Measurements from ENCODE around the gene TWF2. TPM values are rescaled to one million over a fixed set of nuclear protein-coding genes. Genes with fewer than 3 reads are reported as not detected.

TWF2 gene
- total RNA-seq, 1 donor from 2014 or later = 67.9 TPM

DNA sequence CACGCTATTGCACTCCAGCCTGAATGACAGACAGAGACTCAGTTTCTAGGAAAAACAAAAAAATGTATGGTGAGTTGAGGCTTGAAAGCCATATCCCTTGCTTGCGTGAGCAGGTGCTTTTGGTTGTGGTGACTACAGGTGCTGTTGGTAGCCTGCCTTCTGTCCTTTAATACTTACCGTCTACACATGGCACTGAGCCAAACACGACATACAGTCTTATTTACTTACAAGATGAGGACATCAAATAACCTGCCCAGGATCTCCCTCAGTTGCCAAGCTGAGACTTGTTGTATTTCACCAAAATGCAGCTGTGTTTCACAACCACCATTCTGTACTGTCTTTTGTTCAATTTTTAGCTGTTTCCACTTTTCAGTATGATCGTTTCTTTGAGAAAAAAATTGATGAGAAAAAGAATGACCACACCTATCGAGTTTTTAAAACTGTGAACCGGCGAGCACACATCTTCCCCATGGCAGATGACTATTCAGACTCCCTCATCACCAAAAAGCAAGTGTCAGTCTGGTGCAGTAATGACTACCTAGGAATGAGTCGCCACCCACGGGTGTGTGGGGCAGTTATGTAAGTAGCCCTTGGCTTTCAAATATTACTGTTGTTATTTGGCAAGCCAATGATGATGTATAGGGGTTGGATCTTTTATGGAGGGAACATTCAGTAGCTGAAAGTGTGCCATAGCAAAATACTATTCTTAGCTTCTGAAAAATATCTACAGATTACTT lies 34.5 kb downstream of the TWF2 start:
- DNase-seq (ENCODE audit: low read depth) = no peak

DNA sequence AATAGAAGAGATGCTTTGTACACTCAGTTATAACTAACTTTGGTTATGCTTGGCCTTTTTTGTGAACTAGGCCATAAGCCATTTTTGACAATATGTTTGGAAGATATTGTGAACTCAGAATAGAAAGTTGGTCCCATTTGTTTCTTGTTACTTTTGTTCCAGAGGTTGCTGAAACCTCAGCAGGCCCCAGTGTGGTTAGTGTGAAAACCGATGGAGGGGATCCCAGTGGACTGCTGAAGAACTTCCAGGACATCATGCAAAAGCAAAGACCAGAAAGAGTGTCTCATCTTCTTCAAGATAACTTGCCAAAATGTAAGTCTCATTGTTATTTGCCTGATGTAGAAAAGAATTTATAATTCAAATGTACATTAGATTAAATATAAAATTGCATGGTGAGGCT lies 35.3 kb downstream of the TWF2 start:
- no peak for DNase-seq (ENCODE audit: low read depth)

DNA sequence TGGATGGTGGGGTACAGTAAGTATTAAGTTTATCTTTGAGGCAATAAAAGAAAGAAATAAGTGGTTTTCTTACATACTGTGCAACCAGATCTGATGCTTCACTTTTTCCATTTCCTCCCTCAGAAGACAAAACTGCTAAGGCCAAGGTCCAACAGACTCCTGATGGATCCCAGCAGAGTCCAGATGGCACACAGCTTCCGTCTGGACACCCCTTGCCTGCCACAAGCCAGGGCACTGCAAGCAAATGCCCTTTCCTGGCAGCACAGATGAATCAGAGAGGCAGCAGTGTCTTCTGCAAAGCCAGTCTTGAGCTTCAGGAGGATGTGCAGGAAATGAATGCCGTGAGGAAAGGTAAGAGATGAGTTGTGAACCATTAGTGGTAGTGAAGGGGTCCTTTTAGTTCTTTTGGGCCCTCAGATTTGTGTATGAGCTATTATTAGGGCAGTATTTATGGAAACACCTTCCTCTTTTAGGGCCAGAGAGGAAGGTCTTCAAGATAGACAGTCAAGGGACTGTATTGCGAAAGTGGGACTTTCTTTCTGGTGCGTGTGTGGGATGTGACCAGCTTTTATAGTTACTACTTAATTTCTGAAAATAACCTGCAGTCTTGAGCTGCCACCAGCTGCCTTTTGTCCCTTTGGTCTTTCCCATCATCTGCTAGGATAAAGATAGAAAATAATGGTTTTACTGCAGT lies 36.4 kb downstream of the TWF2 start:
- no peak for DNase-seq (ENCODE audit: low read depth)

DNA sequence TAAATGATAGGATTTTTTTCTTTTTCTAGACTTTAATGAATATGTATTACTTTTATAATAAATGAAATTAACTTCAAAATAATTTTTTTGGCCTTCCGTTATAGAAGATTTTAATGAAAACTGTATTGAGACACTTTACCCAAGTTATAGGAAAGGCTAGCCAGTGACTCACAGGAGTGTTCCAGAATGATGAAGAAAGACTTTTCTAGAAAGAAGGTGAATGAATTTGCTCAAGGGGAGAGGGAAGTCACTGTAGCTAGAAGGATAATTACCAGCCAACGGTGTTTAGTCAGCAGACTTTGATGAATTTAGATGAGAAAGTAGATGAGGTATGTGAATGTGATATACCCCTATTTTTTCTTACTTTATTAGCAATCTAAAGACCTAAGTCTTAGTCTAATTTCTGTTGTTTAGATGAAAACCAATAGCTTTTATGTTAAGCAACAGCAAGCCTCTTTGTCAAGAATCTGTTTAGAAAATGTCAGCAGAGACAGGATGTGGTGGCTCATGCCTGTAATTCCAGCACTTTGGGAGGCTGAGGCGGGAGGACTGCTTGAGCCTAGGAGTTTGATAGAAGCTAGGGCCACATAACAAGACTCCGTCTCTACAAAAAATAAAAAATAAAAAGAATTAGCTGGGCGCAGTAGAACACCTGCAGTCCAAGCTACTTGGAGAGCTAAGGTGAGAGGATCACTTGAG lies 37.8 kb downstream of the TWF2 start:
- no peak for DNase-seq (ENCODE audit: low read depth)

DNA sequence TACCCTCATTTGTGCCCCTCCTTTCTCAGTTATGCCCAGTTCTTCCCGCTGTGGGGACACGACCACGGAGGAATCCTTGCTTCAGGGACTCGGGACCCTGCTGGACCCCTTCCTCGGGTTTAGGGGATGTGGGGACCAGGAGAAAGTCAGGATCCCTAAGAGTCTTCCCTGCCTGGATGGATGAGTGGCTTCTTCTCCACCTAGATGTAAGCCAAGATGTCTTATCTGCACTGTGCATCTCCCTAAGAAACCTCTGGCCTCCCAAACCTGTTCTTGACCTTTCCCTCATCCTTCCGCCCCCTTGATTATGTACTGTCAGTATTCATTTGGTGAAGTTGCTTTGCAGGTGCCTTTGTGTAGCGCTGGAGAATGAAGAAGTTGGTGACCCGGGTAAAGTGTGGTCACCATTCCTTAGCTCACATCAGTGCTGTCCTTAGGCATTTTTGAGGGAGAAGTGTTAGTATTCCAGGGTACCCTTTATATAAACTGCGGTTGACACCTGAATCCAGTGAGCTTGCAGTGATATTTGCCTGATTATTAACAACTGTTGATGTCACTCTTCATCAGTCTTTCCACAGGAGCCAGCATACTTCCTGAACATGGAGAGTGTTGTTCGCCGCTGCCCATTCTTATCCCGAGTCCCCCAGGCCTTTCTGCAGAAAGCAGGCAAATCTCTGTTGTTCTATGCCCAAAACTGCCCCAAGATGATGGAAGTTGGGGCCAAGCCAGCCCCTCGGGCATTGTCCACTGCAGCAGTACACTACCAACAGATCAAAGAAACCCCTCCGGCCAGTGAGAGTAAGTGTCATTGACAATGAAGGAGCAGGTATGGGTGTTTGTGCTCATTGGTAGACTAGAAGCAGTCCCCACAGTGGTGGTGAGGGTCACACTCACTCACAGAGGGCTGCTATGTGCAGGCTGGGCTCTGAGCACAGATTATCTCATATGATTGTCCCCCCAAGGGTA lies 40.0 kb downstream of the TWF2 start:
- DNase-seq (ENCODE audit: low read depth) = no peak

DNA sequence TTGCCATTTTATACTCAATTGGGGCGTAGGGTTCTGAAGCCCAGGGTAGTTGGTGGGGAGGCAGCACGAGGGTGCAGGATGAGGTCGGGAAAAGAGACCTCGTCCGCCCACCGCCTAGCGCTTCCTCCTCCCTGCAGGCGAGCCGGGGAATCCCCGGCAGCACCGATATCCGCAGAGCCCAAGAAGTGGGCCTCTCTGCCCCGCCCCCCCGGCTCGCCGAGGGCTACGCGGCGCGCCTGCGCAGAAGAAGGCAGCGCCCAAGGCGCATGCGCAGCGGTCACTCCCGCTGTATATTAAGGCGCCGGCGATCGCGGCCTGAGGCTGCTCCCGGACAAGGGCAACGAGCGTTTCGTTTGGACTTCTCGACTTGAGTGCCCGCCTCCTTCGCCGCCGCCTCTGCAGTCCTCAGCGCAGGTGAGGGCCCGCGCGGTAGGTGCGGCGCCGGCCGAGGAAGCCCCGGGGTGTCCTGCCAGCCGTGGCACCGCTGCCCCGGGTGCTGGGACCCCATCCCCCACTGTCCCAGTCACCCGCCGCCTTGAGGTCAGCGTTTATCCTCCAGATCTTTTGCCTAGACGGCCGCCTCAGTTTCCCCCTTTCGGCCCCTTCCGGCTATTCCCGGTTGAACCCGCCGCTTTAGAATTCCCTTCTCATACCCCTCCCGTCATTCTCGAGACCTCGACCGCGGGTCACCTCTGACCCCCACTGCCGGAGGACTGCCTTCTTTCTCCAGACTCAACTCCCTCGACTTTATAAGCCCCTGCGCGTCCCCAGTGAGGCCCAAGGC lies 40.9 kb downstream of the TWF2 start, which contains the start of gene ALAS1:
Gene ALAS1 (plus strand): TSS at position 319 of the 784 bp plus-strand sequence. CDS start 1,082 bp downstream, outside the sequence.
- peak; percentile 88 for DNase-seq (ENCODE audit: low read depth)

DNA sequence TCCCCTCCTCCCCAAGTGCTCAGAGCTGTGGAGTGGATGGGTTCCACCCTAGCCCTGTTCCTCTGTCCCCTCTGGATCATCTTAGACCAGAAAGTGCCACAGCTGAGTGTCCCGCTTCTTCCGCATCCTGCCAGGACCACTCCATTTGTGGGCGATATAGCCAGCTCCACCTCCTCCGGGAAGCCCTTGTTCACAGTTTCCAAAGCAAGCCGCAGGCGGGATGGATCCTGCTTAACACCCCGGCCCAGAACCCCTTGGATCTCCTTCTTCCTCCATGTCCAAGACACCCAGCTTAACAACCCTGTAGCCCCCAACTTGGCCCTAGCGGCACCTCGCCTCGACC lies 41.5 kb downstream of the TWF2 start:
- no peak for DNase-seq (ENCODE audit: low read depth)

DNA sequence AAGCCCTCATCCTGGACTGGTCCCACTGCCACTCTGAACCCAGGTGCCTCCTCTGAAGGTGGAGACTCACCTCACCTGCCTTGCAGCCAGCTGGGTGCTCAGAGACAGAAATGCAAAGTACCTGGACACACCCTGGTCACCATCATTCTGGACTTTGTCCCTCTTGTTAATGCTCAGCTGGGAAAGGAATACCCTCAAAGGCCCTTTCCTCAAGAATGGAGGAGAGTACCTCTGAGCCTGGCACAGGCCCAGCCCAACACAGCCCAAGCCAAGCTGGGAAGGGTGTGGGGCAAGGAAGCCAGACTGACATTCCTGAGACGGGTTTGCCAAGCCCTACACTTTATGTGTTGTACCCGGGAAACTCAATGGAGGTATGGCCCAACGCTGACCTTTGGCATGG lies 42.0 kb downstream of the TWF2 start:
- DNase-seq (ENCODE audit: low read depth) = no peak

DNA sequence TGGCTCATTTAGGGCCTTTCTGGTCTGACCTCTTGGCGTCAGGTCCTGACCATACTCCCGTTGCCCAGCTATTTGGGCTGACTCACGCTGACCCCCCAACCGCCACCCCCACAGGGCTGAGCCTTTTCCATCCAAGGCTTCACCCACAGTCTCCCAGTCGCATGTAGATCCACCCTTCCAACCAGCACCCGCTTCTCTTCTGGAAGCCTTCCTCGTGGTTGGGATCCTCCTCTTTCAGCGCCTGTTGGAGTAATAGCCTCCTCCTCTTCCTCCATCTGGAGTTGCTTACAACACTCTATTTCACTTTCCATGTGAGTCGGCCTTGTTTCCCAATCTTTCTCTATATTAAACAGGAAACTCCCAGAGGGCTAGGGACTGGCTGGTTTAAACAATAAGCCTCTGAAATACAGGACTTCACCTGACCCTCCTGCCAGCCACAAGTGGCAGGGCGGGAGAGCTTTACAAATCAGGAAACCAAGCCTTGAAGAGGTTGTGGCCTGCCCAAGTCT lies 43.1 kb downstream of the TWF2 start:
- no peak for DNase-seq (ENCODE audit: low read depth)

DNA sequence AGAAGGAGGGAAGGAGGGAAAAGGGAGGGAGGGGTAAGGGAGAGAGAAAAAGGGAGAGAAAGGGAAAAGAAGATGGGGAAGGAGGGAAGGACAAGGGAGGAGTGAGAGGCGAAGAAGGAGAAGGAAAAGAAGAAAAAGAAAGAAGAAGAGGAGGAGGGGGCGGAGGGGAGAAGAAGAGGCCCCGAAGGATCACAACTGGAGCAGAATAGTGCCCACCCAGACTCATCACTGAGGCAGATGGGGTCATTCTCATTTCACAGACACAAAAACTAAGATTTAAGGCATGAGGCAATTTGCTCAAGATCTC lies 43.7 kb downstream of the TWF2 start:
- DNase-seq (ENCODE audit: low read depth) = no peak

DNA sequence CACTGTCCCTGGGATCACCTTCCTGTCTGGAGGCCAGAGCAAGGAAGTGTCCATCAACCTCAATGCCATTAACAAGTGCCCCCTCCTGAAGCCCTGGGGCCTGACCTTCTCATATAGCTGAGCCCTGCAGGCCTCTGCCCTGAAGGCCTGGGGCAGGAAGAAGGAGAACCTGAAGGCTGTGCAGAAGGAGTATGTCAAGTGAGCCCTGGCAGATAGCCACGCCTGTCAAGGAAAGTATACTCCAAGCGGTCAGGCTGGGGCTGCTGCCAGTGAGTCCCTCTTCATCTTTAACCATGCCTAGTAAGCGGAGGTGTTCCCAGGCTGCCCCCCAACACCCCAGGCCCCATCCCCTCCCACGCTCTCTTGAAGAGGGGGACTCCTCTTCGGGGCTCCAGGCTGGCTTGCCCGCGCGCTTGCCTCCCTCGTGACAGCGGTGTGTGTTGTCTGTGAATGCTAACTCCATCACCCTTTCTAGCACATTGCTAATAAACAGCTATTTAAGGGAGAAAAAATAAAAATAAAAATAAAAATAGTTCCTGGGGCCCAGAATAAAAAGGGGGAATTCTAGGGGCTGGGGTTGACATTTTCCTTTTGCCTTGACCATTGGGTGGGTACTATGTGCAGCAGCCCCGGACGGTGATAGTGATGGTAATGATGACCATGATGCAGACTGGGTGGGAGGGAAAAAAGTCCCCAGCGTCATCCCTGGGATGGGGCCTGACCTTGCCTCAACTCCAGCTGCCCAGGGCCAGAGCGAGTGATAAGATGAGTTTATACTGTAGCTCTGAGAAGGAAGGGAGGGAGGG lies 44.3 kb downstream of the TWF2 start:
- DNase-seq (ENCODE audit: low read depth) = no peak

DNA sequence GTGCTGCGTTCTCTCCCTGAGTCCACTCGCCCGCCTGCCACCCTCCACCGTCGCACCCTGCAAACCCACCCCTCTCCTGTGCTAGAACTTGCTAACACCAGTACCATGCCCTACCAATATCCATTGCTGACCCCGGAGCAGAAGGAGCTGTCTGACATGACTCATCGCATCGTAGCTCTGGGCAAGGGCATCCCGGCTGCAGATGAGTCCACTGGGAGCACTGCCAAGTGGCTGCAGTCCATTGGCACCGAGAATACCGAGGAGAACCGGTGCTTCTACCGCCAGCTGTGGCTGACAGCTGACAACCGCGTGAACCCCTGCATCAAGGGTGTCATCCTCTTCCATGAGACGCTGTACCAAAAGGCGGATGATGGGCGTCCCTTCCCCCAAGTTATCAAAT lies 45.9 kb downstream of the TWF2 start:
- peak; percentile 87 for DNase-seq (ENCODE audit: low read depth)

DNA sequence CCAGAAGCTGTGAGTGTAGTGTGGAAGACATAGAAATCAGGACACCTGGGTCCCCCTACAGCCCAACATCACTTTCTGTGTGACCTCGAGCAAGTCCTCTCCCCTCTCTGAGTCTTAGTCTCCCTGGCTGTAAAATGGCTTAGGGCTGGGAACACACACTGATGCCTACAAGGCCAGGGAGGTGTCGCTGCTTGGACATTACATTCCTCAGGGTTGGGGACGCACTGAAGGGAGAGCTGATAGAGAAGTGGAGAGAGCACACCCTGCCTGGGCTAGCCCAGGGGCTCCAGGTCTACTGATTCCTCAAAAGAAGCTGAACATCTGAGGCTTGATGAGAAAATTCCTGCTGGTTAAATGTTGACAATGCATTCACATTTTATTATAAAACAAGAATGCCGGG lies 47.3 kb downstream of the TWF2 start:
- DNase-seq (ENCODE audit: low read depth) = no peak

DNA sequence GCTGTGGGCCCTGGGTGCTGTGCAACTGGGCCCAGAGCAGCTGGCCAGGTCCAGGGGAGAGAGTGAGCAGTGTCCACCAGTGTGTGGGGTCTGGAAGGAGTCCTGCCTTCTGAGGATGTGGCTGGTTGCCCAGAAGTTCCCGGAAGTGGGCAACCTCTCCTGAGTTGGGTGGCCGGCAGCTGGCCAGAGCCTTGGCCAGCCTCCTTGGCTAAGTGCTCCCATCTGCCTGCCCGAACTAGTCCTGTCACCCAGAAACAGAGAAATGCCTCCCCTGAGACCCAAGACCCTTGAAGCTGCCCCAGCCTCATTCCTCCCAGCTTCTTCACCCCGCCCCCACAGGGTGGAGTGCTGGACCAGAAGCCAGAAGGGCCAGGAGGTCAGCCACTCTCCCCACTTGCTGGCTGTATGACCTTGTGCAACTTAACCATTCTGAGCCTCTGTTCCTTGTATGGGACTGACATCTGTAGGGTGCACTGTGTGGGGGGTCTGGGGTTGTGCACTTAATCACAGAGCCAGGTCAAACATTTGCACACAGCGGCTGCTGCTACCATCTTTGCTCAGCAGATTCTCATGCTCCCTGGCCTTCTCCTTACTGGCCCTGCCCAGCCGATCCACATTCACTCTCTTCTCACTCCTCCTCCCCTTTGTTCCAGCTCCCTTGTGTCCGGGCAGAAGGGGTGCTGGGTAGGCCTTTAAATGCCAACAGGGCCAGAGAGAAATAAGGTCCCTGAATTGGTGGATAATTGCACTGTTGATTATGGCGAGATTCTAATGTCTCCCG lies 48.5 kb downstream of the TWF2 start:
- DNase-seq (ENCODE audit: low read depth) = peak; percentile 92

DNA sequence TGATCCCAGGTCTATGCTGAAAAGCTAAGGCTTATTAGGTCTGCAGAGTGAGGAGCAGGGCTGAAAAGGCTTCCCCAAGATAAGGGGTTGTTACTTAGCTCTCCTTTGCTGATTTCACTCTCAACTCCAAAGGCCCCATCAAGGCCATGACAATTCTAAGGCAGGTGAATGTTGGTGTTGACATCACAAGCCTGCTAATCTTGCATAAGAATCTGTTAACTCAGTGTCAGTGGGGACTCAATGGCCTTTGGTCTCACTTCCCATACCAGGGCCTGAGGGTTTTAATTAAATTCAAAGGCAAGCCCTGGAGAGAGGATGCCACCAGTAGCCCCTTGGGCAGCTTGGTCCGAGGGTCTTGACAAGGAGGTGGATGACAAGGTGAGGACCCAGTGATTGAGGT lies 50.4 kb downstream of the TWF2 start:
- DNase-seq (ENCODE audit: low read depth) = no peak

DNA sequence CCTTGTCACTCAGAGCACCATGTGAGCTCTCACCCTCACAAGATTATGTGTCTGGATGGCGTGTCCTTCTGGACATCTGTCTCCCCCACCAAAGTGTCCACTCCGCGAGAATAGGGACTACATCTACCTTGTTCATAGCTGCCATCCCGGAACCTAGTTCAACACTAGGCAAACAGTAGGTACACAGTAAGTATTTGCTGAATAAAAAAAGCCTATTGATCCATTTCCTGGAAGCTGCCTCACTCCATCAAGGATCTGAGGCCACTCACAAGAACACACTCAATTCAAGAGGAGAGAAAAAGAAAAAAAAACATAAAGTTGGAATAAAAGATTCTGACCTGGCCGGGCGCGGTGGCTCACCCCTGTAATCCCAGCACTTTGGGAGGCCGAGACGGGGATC lies 52.2 kb downstream of the TWF2 start:
- no peak for DNase-seq (ENCODE audit: low read depth)

DNA sequence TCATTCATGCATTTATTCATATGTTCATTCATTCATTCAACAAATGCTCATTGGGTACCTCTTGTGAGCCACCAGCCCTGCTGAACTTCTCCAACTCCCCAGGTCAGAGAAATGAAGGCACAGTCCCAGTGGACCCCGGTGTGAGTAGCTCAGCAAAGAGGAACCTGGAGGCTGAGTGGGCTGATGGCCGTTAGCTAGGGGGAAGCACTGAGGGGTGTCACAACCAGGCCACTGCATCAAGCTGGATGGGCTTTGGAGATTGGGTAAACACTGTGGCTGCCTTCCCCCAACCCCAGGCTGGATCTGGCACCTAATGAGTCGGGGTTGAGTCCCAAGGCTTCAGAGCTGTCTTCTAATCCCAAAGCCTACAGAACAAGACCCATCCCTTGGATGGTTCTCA lies 53.1 kb downstream of the TWF2 start:
- DNase-seq (ENCODE audit: low read depth) = no peak

DNA sequence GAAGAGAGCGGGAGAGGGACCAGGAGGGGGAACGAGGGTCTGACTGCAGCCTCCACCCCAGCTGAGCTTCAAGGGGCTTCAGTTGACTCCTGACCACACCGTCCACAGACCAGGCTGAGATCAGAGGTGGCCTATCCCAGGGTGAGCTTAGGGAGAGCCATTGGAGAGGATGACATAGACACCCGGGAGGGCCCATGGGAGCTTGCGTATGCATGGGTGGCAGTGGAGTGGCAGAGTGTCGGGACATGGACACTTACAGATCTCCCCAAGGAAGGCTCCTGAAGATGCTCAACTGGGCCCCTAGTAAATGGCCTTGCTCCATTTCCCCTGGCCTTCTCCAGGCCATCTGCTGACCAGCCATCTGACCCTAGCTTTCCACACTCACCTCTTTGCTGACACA lies 53.6 kb downstream of the TWF2 start:
- no peak for DNase-seq (ENCODE audit: low read depth)

DNA sequence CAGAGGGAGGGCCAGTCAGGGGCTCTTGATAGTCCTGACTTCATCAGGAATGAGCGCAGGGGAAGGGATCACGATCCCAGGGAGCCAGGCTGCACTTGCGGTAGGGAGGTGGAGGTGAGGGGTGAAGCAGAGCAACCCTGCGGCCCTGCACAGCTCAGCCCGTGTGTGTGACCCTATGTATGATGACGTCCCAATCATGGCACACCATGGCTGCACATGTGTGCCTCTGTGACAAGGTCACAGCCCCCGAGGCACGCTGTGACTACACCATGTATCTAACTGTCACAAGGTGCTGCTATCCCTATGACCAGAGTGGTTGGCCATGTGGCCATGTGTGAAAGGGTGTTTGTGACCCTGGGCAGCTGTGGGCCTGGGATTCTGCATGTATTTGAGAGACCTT lies 54.3 kb downstream of the TWF2 start:
- no peak for DNase-seq (ENCODE audit: low read depth)
